Activated CD4-positive, alpha-beta T cell treated with anti-CD3 and anti-CD28 coated beads for 48 hours (primary cell): Measurements from ENCODE around the gene RNF224.
"Not testable (repeated sequence)": the region's sequence is repeated elsewhere in the genome, so short reads cannot be mapped to it uniquely, and the experiment has no call there.

Experiments used
- DNase-seq: peaks from one replicate; pipeline ENCODE4 v3.0.0-alpha.2; 2020

RNF224 gene

GRCh38 chr9:137255448-137256114 lies 28.3 kb downstream of the RNF224 start:
- DNase-seq, result peak; percentile 50

DNA sequence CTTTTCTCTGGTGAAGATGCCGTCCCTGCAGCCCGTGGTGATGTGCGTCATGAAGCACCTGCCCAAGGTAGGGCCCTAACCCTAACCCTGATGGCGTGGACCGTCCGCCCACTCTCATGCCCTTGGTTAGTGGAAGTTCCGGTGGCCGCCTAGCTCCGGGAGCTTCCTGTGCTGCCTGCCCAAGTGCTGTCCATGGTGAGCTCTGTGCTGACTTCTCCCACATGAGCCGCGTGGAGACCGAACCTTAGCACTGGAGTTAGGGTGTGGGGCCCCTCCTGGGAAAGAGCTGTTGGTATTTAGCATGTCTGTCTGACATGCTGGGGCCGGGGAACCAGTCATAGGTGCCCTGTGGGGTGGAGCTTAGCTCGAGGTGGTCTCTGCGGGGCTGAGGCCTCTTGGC lies 29.1 kb downstream of the RNF224 start:
- DNase-seq, result no peak

DNA sequence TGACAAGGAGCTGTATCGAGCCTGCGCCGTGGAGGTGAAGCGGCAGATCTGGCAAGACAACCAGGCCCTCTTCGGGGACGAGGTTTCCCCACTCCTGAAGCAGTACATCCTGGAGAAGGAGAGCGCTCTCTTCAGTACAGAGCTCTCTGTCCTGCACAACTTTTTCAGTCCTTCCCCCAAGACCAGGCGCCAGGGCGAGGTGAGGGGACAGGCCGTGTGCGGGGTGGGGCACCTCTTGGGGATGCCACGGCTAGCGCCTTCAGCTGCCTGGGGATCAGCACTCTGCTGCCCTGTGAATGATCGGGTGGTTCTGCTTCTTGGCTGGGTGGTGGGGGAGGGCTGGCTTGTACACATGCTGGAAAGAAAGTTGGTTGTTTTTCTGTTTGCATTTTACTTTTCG lies 29.6 kb downstream of the RNF224 start:
- no peak for DNase-seq

DNA sequence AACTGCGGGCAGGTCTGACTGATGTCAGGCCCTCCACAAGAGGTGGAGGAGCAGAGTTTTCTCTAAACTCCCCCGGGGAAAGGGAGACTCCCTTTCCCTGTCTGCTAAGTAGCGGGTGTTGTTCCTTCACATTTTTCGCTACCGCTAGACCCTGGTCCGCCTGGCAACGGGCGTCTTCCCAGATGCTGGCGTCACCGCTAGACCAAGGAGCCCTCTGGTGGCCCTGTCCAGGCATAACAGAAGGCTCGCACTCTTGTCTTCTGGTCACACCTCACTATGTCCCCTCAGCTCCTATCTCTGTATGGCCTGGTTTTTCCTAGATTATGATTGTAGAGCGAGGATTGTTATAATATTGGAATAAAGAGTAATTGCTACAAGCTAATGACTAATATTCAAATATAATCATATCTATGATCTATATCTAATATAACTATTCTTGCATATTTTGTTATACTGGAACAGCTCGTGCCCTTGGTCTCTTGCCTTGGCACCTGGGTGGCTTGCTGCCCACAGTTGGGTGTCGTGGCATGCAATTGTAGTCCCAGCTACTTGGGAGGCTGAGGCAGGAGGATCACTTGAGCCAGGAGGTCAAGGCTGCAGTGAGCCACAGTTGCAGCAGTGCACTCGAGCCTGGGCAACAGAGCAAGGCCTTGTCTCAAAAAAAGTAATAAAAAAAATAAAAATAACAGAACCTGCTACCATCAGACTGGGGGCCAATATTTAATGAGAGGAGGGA lies 35.0 kb downstream of the RNF224 start:
- not testable (repeated sequence) for DNase-seq

GRCh38 chr9:137262909-137263285 lies 35.6 kb downstream of the RNF224 start:
- DNase-seq, result no peak

- DNase-seq, result no peak
These were observed 36.2 kb downstream of the RNF224 start for GRCh38 chr9:137263506-137263905.

DNA sequence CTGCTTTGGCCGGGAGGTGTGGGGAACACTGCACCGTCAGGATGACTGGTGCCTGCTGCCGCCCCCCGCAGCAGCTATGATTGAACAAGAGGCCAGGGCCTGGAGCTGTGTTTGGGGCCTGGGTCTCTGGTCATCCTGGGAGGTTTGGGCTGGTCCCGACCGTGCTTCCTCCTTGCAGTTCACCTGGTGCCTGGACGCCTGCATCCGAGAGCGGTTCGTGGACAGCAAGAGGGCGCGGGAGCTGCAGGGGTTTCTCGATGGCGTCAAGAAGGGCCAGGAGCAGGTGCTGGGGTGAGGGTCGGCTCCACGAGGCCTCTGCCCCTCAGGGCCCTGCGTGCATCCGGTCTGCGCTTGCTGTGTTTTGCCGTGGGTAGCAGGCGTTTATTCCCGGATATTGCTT lies 36.8 kb downstream of the RNF224 start:
- no peak for DNase-seq

DNA sequence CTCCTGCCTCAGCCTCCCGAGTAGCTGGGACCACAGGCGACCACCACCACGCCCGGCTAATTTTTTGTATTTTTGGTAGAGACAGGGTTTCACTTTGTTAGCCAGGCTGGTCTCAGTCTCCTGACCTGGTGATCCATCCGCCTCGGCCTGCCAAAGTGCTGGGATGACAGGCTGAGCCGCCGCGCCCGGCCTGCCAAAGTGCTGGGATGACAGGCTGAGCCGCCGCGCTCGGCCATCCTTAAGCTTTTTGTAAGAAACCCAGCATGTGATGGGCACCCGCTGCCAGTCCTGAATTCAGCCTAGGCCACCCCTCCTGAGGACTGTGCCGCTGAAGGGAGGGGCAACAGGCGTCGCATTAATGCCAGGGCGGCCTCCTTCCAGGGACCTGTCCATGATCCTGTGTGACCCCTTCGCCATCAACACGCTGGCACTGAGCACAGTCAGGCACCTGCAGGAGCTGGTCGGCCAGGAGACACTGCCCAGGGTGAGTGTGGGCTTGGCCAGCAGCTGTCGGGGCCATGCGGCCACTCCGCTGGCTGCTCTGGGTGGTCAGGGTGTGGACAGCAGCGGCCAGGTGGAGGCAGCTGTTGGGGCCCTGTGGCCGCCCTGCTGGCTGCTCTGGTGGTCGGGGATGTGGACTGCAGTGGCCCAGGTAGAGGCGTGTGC lies 38.3 kb downstream of the RNF224 start:
- no peak for DNase-seq

DNA sequence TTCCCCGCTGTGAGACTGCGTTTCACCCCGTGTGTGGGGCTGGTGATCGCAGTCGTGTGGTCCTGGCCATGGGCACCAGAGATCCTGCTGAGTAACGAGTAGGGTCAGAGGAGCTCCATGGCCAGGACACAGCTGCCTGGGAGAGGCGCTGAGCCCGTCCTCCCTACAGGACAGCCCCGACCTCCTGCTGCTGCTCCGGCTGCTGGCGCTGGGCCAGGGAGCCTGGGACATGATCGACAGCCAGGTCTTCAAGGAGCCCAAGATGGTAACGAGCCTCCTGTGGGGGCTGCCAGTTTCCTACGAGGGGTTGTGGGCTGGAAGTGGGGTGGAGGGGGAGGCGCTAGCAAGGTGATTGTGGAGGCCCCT lies 38.8 kb downstream of the RNF224 start:
- no peak for DNase-seq

DNA sequence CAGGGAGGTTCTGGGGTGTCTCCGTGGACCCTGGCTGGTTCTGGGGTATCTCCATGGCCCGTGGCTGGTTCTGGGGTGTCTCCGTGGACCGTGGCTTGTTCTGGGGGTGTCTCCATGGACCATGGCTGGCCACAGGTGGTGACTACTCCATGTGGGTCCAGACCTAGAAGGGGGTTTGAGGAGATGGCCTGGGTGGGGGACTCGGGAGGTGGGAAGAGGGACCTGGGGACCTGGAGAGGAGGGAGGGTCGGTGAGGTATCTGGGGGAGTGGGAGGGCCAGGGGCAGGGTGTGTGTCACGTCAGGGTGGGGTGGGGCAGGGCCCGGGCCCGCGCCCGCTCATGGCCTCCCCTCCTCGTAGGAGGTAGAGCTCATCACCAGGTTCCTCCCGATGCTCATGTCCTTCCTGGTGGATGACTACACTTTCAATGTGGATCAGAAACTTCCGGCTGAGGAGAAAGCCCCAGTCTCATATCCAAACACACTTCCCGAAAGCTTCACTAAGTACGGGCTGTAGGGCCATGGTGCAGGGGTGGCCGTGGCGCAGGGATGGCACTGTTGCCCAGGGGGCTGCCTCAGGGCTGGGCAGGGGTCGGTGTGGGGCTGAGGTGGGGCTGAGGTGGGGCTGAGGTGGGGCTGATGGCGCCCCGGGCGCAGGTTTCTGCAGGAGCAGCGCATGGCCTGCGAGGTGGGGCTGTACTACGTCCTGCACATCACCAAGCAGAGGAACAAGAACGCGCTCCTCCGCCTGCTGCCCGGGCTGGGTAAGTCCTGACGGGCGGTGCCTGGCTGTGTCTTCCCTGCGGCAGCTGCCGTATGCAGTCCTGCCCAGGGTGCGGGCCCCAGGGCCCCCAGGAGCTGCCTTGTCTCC lies 39.5 kb downstream of the RNF224 start:
- DNase-seq, result no peak

GRCh38 chr9:137267933-137268355 lies 40.6 kb downstream of the RNF224 start:
- DNase-seq, result no peak

DNA sequence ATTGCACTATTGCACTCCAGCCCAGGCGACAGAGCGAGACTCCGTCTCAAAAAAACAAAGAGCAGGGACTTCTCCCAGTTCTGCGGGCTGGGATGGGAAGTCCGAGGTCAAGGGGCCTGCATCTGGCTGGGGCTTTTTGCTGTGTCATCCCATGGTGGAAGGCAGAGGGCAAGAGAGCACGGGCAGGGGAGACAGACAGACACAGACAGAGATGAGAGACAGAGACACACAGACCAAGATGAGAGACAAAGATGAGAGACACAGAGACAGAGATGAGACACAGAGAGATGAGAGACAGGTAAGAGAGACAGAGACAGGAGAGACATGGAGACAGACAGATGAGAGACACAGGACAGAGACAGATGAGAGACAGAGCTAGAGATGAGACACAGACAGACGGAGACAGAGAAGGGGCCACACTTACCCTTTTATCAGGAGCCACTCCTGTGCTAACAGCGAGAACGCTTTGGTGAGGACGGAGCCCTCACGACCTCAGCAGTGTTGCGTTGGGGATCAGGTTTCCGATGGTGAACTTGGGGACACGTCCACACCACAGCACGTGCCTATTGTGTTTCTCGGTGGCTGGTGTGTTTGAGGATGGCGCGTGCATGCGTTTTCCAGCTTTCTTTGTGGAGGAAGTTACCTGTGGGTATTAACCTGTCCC lies 41.4 kb downstream of the RNF224 start:
- no peak for DNase-seq

- DNase-seq, result no peak
These were observed 42.0 kb downstream of the RNF224 start for GRCh38 chr9:137269231-137269772.

- peak; percentile 36 for DNase-seq
These were observed 43.8 kb downstream of the RNF224 start for GRCh38 chr9:137270929-137271695.

DNA sequence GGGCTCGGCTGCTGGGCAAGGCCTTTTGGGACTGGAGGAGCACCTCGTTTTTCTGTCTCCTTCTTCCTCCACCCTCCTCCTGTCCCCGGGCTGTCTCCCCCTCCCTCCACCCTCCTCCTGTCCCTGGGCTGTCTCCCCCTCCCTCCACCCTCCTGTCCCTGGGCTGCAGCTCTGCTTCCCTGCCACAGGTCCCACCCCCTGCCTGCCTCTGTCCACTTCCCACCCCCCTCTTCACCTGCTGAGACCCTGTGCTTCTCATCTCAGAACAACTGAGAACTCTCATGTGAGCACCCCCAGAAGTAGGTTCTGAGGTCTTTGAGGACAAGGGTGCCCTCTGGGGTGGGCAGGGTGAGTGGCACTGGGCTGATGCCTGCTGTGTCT lies 44.4 kb downstream of the RNF224 start:
- DNase-seq, result no peak

- no peak for DNase-seq
These were observed 45.2 kb downstream of the RNF224 start for GRCh38 chr9:137272241-137273094.

DNA sequence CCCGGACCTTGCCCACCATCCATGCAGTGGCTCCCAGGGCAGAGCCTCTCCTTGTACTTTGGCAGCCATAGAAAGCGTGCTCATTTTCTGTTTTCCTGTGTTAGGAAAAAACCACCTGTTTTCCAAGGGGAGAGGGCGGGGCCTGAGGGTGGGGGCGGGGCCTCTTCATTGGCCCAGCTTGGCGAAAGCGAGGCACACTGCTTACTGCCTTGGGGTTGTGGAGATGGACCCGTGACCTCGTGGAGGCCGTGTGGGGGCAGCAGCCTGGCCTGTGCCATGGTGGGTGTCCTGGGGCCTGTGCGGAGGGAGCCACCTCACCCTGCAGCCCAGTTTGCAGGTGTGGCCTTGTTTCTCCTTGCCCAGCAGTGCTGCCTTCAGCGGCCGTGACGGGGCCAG lies 45.8 kb downstream of the RNF224 start:
- DNase-seq, result no peak

DNA sequence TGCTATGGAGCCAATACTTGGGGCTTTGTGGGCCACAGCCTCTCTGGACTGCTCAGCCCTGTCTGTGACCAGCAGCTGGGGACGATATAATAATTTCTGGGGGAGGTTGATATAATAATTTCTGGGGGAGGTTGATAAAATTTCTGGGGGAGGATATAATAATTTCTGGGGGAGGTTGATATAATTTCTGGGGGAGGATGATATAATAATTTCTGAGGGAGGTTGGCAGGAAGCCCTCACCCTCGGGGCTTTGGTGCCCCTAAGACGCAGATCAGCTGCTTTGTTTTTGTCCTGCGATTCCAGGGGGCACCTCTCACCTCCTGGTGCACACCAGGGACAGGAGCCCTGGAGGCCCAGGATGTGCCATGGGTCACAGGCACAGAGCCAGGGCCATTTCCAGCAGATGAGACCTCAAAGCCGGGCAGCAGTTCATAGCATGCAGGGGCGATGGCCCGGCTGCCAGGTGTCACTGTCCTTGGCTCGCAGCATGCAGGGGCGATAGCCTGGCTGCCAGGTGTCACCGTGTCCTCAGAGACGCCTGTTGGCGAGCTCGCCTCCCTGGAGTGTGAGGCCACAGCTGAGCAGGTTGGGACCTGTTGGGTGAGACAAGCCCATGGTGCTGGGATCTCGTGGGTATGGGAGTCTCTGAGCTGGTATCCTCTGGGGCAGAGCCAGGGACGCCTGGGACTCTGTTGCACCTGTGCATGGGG lies 46.5 kb downstream of the RNF224 start:
- no peak for DNase-seq

DNA sequence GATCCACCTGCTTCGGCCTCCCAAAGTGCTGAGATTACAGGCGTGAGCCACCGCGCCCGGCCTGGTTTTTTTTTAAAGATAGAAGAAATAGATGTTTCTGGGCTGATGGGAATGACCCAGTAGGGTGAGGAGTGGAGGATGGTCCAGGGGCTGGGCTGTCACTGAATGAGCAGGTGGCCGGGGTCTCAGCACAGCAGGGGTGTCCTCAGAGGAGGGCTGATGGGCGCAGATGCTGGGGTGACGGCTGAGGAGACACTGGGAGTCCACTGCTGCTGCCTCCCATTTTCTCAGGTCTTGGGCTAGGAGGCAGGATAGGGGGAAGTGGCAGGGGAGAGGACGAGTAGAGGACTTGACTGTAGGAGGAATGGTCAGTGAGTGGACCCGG lies 47.9 kb downstream of the RNF224 start:
- DNase-seq, result no peak
